NB4 (cell line): ENCODE measurements around the gene CEP89.
"Not testable (repeated sequence)": the region's sequence is repeated elsewhere in the genome, so short reads cannot be mapped to it uniquely, and the experiment has no call there.

Source experiments
- DNase-seq: peaks from one replicate; pipeline ENCODE4 v3.0.0; 2010; ENCODE audit warnings: low read depth
- H3K4me3 ChIP-seq: one replicate; pipeline ENCODE4 v1.5.1; 2011; ENCODE audit warnings: mild to moderate bottlenecking, low read depth, low read length, moderate library complexity
- MYC ChIP-seq: IDR thresholded peaks from 2 replicates; pipeline ENCODE4 v1.6.1; 2011; ENCODE audit warnings: low read depth, low read length
- POLR2A ChIP-seq: IDR thresholded peaks from 2 replicates; pipeline ENCODE4 v1.6.1; 2011; ENCODE audit warnings: mild to moderate bottlenecking; ENCODE audit not compliant: insufficient read length; ENCODE audit errors: extremely low read depth
- TF ChIP-seq, protein P1 (sequence below): IDR thresholded peaks from one replicate; pipeline ENCODE4 v1.5.1; 2012; ENCODE audit warnings: low read depth, low read length
- TF ChIP-seq, protein P2 (sequence below): IDR thresholded peaks from 2 replicates; pipeline ENCODE4 v1.6.1; 2011; ENCODE audit warnings: low read depth, low read length

CEP89 gene

DNA sequence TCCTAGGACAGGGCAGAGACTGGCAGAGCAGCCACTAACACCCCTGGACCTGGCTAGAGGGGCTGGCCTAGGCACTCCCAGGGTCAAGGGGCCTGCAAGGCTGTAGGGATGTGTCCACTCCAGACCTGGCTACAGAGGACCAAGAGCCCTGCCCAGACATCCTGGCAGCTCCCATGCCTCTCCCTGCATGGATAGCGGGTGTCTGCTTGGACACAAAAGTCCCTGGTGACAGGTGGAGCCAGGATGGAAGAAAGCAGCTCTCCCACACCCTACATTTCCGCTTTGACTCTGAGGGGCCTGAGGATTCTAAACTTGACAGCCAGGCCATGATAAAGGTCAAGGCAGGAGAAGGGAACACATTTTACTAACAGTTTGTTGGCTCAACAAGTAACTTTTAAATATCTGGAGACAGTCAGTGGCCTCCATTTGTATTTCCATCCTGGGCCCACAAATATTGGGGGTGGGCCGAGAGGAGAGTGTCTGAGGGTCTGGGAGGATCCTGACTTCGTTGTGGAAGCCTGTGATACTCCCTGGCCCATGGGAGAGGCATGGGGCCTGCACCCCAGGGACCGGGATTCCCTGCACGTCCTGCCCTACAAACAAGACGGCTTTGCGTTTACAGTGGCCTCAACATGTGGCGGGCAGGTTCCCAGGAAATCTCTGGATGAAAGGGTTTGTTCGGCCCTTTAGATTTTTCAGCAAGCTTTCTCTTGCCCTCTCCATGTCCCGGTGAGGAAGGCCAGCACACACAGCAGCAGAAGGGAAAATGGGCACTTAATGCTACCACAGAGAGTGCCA, 82.4 kb downstream of the CEP89 start:
- H3K4me3 ChIP-seq = no peak overlapping the region
- TF ChIP-seq, protein P1, sequence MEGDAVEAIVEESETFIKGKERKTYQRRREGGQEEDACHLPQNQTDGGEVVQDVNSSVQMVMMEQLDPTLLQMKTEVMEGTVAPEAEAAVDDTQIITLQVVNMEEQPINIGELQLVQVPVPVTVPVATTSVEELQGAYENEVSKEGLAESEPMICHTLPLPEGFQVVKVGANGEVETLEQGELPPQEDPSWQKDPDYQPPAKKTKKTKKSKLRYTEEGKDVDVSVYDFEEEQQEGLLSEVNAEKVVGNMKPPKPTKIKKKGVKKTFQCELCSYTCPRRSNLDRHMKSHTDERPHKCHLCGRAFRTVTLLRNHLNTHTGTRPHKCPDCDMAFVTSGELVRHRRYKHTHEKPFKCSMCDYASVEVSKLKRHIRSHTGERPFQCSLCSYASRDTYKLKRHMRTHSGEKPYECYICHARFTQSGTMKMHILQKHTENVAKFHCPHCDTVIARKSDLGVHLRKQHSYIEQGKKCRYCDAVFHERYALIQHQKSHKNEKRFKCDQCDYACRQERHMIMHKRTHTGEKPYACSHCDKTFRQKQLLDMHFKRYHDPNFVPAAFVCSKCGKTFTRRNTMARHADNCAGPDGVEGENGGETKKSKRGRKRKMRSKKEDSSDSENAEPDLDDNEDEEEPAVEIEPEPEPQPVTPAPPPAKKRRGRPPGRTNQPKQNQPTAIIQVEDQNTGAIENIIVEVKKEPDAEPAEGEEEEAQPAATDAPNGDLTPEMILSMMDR = no peak
- TF ChIP-seq POLR2A = no peak
- DNase-seq = no peak

GRCh38 chr19:32887572-32888215, 84.1 kb downstream of the CEP89 start:
- TF ChIP-seq, protein P1 = no peak
- no peak for TF ChIP-seq POLR2A
- no peak for TF ChIP-seq MYC
- TF ChIP-seq, protein P2, sequence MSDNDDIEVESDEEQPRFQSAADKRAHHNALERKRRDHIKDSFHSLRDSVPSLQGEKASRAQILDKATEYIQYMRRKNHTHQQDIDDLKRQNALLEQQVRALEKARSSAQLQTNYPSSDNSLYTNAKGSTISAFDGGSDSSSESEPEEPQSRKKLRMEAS = no peak
- no peak overlapping the region for H3K4me3 ChIP-seq
- no peak for DNase-seq

GRCh38 chr19:32886241-32886640, 85.5 kb downstream of the CEP89 start:
- no peak for DNase-seq
- no peak overlapping the region for H3K4me3 ChIP-seq
- TF ChIP-seq POLR2A (no peak), MYC (no peak)
- TF ChIP-seq, protein P1 = no peak
- TF ChIP-seq, protein P2 = no peak

DNA sequence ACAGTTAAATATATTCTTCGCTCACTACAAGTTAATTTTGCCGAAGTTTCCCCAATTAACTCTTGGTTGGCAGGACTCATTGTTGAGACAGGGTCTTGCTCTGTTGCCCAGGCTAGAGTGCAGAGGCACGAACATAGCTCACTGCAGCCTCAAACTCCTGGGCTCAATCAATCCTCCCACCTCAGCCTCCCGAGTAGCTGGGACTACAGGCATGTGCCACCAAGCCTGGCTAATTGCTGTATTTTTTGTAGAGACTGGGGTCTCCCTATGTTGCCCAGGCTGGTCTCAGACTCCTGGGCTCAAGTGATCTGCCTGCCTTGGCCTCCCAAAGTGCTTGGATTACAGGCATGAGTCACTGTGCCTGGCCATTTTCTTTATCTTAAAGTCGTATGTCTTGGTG, 86.5 kb downstream of the CEP89 start:
- H3K4me3 ChIP-seq, DNase-seq: not testable (repeated sequence)

GRCh38 chr19:32881766-32882165, 90.0 kb downstream of the CEP89 start:
- TF ChIP-seq, protein P2 = no peak
- TF ChIP-seq, protein P1 = no peak
- TF ChIP-seq POLR2A (no peak), MYC (no peak)
- DNase-seq = no peak
- no peak overlapping the region for H3K4me3 ChIP-seq

- DNase-seq = no peak
- TF ChIP-seq, protein P1 = no peak
- no peak overlapping the region for H3K4me3 ChIP-seq
Measured at GRCh38 chr19:32880622-32881021, 91.1 kb downstream of the CEP89 start.
